Spinal cord (tissue), 10 donors: ENCODE results near the gene CDKL4. TPM values are rescaled to one million over a fixed set of nuclear protein-coding genes. Genes with fewer than 3 reads are reported as not detected.

ENCODE experiments used
- DNase-seq, 6 donors: peaks; one replicate each; pipeline versions ENCODE4 v3.0.0 to v3.0.0-alpha.2; 2013 to 2015; ENCODE audit warnings: low spot score in 6 of 6, low read depth in 4 of 6
- H3K27ac ChIP-seq: one replicate; pipeline ENCODE4 v1.5.1; 2013; ENCODE audit warnings: low read depth, low read length, control low read depth
- H3K27me3 ChIP-seq: one replicate; pipeline ENCODE4 v1.6.1; 2013; ENCODE audit warnings: low read length; ENCODE audit not compliant: control insufficient read depth, insufficient read depth
- H3K36me3 ChIP-seq: one replicate; pipeline ENCODE4 v1.6.1; 2013; ENCODE audit warnings: low read length; ENCODE audit not compliant: control insufficient read depth, insufficient read depth
- H3K4me1 ChIP-seq: one replicate; pipeline ENCODE4 v1.6.1; 2013; ENCODE audit warnings: low read length; ENCODE audit not compliant: control insufficient read depth, insufficient read depth
- H3K4me3 ChIP-seq: one replicate; pipeline ENCODE4 v1.5.1; 2013; ENCODE audit warnings: low read depth, low read length, control low read depth
- H3K9me3 ChIP-seq: one replicate; pipeline ENCODE4 v1.6.1; 2013; ENCODE audit warnings: low read length; ENCODE audit not compliant: control insufficient read depth, insufficient read depth
- WGBS: methylation state at CpG from one replicate; pipeline ENCODE4 v1.1.5; 2013; ENCODE audit warnings: missing lambda C conversion rate; ENCODE audit not compliant: insufficient coverage; 5-methylcytosine and 5-hydroxymethylcytosine counted together
- polyA plus RNA-seq, 2 donors: library from polyadenylated mRNA; unstranded; fragments of 120-200 nt; gene quantifications; one replicate each; pipeline ENCODE4 v1.2.1, GENCODE V29; 2013; ENCODE audit not compliant: insufficient read length in 2 of 2
- total RNA-seq, 2 donors: library from RNA; depleted of rRNA in 1 of 2; stranded (reverse); fragments of 120-200 nt in 1 of 2; fragments of >200 nt in 1 of 2; gene quantifications; one replicate each; pipeline versions ENCODE4 v1.2.3 to v1.2.4, GENCODE V29; 2013 to 2014
- donor health status: healthy.

Gene CDKL4
- total and polyA plus RNA-seq, 4 donors, result 1.2 to 9.1 (median 2.5) TPM

DNA sequence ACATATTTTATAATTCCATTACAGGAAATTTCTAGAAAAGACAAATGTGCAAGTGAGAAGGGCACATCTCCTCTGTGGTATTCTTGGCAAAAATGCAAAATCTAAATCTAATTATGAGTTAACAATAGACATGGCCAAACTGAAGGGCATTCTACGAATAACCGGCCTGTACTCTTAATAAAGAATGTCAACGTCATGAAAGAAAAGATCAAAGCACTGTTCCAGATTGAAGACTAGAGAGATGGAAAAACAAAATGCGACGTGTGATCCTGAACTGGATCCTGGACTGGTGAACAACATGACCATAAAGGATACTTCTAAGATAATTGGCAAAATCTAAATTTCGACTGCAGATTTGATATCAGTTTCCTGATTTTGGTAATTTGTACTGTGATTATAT, 3.0 kb downstream of the CDKL4 start:
- WGBS, result 86% methylated on average over 4 of the region's 6 CpGs
- Histone ChIP-seq H3K9me3 (no peaks in the 10 kb centered on the region), H3K4me3 (no peak overlapping the region), H3K27ac (no peak overlapping the region), H3K27me3 (no peaks in the 10 kb centered on the region), H3K4me1 (no peaks in the 10 kb centered on the region), H3K36me3 (no peaks in the 10 kb centered on the region)
- no peak for DNase-seq

DNA sequence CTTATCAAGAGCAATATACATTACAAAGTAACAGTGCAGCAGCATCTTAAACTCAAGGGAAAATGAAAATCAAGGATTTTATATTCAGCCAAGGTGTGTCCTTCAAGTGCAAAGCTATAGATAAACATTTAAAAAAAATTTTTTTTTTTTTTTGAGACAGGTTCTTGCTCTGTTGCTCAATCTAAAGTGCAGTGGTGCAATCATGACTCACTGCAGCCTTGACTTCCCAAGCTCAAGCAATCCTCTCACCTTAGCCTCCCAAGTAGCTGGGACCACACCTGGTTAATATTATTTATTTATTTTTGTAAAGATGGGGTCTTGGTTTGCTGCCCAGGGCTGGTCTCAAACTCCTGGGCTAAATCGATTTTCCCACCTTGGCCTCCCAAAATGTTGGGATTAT, 9.0 kb downstream of the CDKL4 start:
- no CpG with 5 or more reads among the region's 1 CpG for WGBS
- Histone ChIP-seq H3K27me3 (no peaks in the 10 kb centered on the region), H3K4me3 (no peak overlapping the region)

DNA sequence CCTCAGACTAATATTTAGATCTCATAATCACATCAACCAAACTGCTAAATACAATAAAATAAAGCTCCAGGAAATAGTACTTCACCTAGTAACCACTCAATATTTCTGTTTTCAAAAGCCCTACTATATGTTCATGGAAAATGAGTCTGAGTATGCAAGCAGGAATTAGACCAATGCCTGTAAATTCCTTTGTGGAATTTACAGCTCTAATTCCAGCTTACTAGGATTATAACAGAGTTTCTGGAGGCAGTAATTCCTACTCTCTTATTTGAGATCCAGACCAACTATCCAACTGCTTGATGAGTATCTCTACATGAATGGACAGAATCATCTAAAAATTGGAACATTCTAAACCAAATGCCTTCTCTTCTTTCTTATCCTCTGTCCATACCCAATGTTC, 11.6 kb downstream of the CDKL4 start:
- no peaks in the 10 kb centered on the region for H3K27me3 ChIP-seq
- no peaks in the 10 kb centered on the region for H3K36me3 ChIP-seq
- H3K4me1 ChIP-seq, result peaks cover 3% of the 10 kb centered on the region
- H3K27ac ChIP-seq, result no peak overlapping the region
- H3K9me3 ChIP-seq, result no peaks in the 10 kb centered on the region
- no peak for DNase-seq
- no peak overlapping the region for H3K4me3 ChIP-seq

More for the DNA sequence above, 9.0 kb downstream of the CDKL4 start:
- no peaks in the 10 kb centered on the region for H3K36me3 ChIP-seq
- no peaks in the 10 kb centered on the region for H3K9me3 ChIP-seq
- no peak overlapping the region for H3K27ac ChIP-seq
- DNase-seq, result no peak
- no peaks in the 10 kb centered on the region for H3K4me1 ChIP-seq

DNA sequence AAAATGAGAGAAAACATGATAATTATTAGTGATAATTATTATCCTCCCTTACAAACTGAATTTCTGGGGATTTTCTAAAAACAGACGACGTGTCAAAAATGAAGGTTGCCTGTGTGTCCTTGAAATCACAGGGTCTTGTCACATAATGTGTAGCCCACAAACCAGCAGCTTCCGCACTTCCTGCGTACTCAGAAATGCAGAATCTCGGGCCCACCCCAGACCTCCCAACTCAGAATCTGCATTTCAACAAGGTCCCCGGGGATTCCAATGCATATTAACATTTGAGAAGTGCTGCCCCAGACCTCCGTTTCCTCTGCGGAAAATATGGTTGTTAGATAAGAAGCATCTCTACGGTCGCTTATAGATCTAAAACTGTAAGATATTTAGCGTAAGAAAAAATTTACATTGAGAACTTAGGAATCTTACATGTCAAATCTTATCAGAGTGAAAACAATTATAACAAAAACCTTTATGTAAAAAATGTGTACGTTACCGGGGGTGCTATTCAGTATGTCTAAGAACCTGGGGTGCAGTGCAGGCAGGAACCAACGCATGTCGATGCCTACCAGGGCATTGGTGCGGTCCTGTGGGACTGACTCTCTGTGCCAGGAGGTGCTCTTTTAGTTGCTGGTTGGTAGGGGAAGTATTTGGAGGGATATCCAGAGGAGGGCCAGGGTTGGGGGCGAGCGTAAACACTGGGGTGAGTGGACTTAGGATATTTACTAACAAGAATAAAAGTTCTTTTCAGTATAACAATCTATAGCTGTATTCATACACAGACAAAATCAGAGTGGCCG, 15.2 kb downstream of the CDKL4 start:
- Histone ChIP-seq H3K36me3 (no peaks in the 10 kb centered on the region), H3K27ac (no peak overlapping the region), H3K4me1 (peaks cover 3% of the 10 kb centered on the region), H3K4me3 (peak overlapping the region; percentile 44), H3K9me3 (no peaks in the 10 kb centered on the region), H3K27me3 (no peaks in the 10 kb centered on the region)
- 3% methylated on average over 6 of the region's 19 CpGs for WGBS
- peak in 2 of 6 donors; percentile 12 to 49 for DNase-seq

DNA sequence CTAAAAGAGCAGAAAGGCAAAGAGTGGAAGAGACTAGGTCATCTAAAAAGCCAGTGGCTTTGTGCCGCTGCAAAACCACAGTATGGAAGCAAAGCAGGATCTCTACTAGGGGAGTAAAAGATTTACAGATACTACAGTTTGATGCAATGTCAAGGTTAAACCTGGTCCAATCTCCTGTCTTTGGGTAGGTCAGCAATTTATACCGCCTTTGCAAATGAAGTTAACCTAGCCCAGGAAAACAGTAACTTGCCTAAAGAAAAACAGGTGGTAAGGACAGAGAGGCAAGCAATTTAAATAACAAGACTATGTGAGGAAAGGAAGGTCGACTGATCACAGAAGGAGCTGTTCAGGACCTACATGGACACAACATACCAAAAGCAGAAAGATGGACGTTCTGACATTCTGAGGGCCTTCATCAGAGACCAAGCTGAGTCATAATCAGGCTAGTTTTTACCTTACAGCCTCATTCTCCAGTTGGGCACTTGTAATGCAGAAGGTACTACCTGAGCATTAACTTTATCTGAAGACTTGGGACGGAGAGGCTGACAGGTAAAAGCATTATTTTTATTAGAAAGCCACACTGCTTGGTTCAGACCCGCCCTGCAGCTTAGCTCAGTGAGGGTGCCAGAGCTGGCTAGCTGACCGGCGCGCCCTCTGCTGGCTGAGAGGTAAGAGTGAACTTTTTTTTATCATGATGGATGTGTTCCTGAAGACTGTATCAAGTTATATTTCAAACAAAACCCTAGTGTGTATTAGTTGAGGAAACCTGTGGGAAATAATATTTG, 15.9 kb downstream of the CDKL4 start:
- 20% methylated on average over 3 of the region's 9 CpGs for WGBS
- Histone ChIP-seq H3K27ac (no peak overlapping the region), H3K27me3 (no peaks in the 10 kb centered on the region), H3K4me3 (peak overlapping the region; percentile 44), H3K9me3 (no peaks in the 10 kb centered on the region), H3K4me1 (peaks cover 3% of the 10 kb centered on the region), H3K36me3 (no peaks in the 10 kb centered on the region)
- DNase-seq, result peak; percentile 17 to 89 (median 56)

DNA sequence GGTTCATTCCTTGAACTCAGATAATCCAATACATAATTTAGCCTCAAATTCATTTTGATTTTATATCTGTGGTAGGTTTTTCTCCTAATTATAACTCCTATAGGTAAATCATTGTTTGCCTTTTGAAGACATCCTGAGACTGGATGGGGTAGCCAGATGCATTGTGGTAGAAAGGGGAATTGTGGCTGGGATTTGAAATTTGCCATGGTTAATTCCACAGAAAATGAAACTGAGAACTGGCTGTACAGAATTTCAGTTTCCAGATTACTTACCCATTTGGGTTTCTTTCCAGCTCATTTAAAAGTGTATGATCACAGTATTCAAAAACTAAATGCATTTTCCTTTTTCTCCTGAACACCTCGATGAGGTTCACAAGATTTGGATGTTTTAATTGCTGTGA, 18.2 kb downstream of the CDKL4 start:
- Histone ChIP-seq H3K27ac (no peak overlapping the region), H3K9me3 (no peaks in the 10 kb centered on the region), H3K4me3 (no peak overlapping the region), H3K4me1 (peaks cover 3% of the 10 kb centered on the region), H3K27me3 (no peaks in the 10 kb centered on the region), H3K36me3 (no peaks in the 10 kb centered on the region)
- no CpG with 5 or more reads among the region's 1 CpG for WGBS
- DNase-seq, result no peak

DNA sequence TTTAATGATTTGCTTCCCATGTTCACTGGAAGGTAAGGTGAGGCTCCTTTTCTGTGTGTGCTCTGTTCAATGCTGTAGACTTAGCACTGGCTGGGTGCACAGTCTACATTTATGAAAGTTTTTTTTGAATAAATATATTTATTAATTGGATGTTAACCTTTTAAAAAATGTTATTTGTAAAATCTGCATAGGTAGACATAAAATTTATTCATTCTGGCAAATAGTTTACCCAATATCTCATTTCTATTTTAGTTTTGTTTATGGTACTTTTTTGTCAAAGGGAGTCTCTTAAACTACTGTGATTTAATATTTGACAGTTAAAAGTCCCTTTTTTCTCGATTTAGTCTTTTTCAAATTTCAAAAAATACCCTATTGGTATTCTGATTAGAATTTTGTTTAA, 19.9 kb downstream of the CDKL4 start:
- Histone ChIP-seq H3K27me3 (no peaks in the 10 kb centered on the region), H3K27ac (no peak overlapping the region), H3K9me3 (no peaks in the 10 kb centered on the region), H3K36me3 (no peaks in the 10 kb centered on the region), H3K4me1 (peaks cover 3% of the 10 kb centered on the region), H3K4me3 (no peak overlapping the region)
- no peak for DNase-seq
- WGBS, result no CpG with 5 or more reads among the region's 1 CpG

DNA sequence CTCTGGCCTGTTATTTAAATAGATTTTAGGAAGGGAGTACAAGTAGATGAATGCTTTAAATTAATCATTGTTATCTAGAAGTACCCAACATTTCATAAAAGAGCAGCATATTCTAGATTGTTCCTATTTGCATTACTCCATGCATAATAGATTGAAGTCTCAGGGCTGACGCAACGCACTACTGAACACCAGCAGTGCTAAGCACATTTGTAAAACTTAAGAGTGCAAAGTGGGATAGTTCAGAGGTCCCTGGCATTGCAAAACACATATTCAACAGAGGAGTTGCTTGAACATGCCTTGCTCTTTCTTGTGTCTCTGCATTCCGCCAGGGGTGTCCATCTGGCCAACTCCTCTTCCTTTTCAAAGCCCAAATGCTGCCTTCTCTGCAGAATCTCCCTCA, 22.3 kb downstream of the CDKL4 start:
- no peaks in the 10 kb centered on the region for H3K27me3 ChIP-seq
- H3K36me3 ChIP-seq, result no peaks in the 10 kb centered on the region
- no peaks in the 10 kb centered on the region for H3K9me3 ChIP-seq
- H3K27ac ChIP-seq, result no peak overlapping the region
- H3K4me1 ChIP-seq, result no peaks in the 10 kb centered on the region
- H3K4me3 ChIP-seq, result no peak overlapping the region
- 100% methylated on average over 1 of the region's 3 CpGs for WGBS
- no peak for DNase-seq

DNA sequence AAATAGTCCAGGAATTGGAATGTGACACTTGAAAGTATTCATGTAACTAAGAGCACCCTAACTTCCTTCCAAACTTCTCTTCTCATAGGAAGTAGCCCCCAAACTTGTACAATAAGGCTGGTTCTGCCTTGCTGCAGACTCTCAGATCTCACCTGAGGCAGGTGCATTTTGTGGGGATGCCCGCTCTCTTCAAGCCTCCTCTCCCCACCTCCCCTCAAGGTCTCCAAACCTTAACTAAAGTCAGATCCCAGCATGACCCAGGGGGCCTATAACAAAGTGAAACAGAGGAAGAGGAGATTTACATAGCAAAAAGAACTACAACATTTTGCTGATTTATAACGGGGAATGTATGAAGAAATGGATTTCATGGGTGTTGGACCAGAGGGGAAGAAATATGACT, 23.6 kb downstream of the CDKL4 start:
- no peak for DNase-seq
- H3K9me3 ChIP-seq, result no peaks in the 10 kb centered on the region
- no peaks in the 10 kb centered on the region for H3K36me3 ChIP-seq
- H3K4me1 ChIP-seq, result no peaks in the 10 kb centered on the region
- H3K4me3 ChIP-seq, result no peak overlapping the region
- H3K27ac ChIP-seq, result no peak overlapping the region
- no peaks in the 10 kb centered on the region for H3K27me3 ChIP-seq
- WGBS, result 100% methylated on average over 1 of the region's 2 CpGs

DNA sequence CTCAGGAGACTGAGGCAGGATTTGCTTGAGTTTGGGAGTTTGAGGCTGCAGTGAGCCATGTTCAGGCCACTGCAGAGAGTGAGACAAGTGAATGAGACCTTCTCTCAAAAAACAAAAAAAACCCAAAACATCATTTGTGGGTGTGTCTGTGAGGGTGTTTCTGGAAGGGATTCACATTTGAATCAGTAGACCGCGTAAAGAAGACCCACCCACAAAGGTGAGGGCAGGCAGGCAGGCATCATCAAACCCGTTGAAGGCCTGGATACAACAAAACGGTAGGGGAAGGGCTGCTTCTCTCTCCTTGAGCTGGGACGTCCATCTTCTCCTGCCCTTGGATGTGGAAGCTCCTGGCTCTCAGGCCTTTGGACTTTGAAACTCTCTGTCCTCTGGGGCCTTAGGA, 25.4 kb downstream of the CDKL4 start:
- DNase-seq, result no peak
- H3K27ac ChIP-seq, result no peak overlapping the region
- H3K4me1 ChIP-seq, result no peaks in the 10 kb centered on the region
- no peak overlapping the region for H3K4me3 ChIP-seq
- H3K27me3 ChIP-seq, result no peaks in the 10 kb centered on the region
- no peaks in the 10 kb centered on the region for H3K9me3 ChIP-seq
- 84% methylated on average over 5 of the region's 5 CpGs for WGBS
- H3K36me3 ChIP-seq, result no peaks in the 10 kb centered on the region
